Lung (tissue), 12 donors: Measurements from ENCODE around the gene ANKRD29. TPM values are rescaled to one million over a fixed set of nuclear protein-coding genes. Genes with fewer than 3 reads are reported as not detected.

Experiments used
- ATAC-seq: fragments of 200-7000 bp; cut with Tn5 transposase; one replicate; pipeline ENCODE4 v1.9.1; 2020; ENCODE audit warnings: moderate number of reproducible peaks; ENCODE audit not compliant: insufficient read depth, low FRiP score
- DNase-seq, 3 donors: peaks; one replicate each; pipeline ENCODE4 v3.0.0-alpha.2; 2013 to 2017
- H3K27ac ChIP-seq, 2 donors: one replicate each; pipeline ENCODE4 v1.5.1; 2013; ENCODE audit warnings: mild to moderate bottlenecking in 2 of 2, moderate library complexity in 2 of 2, control low read depth in 1 of 2, inconsistent platforms in 1 of 2, low read depth in 1 of 2, low read length in 1 of 2
- H3K27me3 ChIP-seq, 3 donors: one replicate each; pipeline ENCODE4 v1.5.1; 2013; ENCODE audit warnings: low read length in 2 of 3; ENCODE audit not compliant: control insufficient read depth in 3 of 3, insufficient read depth in 3 of 3
- H3K36me3 ChIP-seq, 4 donors: one replicate each; pipeline ENCODE4 v1.5.1; 2013; ENCODE audit warnings: low read length in 4 of 4, mild to moderate bottlenecking in 1 of 4, moderate library complexity in 1 of 4; ENCODE audit not compliant: control insufficient read depth in 4 of 4, insufficient read depth in 4 of 4
- H3K4me1 ChIP-seq, 5 donors: one replicate each; pipeline ENCODE4 v1.5.1; 2013; ENCODE audit warnings: low read length in 5 of 5, mild to moderate bottlenecking in 2 of 5, moderate library complexity in 1 of 5; ENCODE audit not compliant: control insufficient read depth in 5 of 5, insufficient read depth in 5 of 5
- H3K4me3 ChIP-seq: one replicate; pipeline ENCODE4 v1.5.1; 2013; ENCODE audit warnings: mild to moderate bottlenecking, control low read depth, moderate library complexity
- H3K9ac ChIP-seq, 2 donors: one replicate each; pipeline ENCODE4 v1.5.1; 2013; ENCODE audit warnings: low read length in 2 of 2, control low read depth in 1 of 2; ENCODE audit not compliant: insufficient read depth in 1 of 2
- H3K9me3 ChIP-seq, 4 donors: one replicate each; pipeline ENCODE4 v1.5.1; 2013; ENCODE audit warnings: low read length in 3 of 4, mild to moderate bottlenecking in 1 of 4, moderate library complexity in 1 of 4; ENCODE audit not compliant: control insufficient read depth in 4 of 4, insufficient read depth in 3 of 4
- WGBS, 2 donors: extraction: QIAGEN DNeasy Blood & Tissue Kit; methylation state at CpG; one replicate each; pipeline ENCODE4 v1.1.7; 2013; 5-methylcytosine and 5-hydroxymethylcytosine counted together
- polyA plus RNA-seq, 2 donors: library from polyadenylated mRNA; stranded (reverse); fragments of 200-250 nt; gene quantifications; one replicate each; pipeline ENCODE4 v1.2.1, GENCODE V29; 2013
- total RNA-seq, 2 donors: library from RNA; depleted of rRNA in 1 of 2; stranded (reverse); fragments of >200 nt in 1 of 2; gene quantifications; one replicate each; pipeline ENCODE4 v1.2.1, GENCODE V29; 2014 to 2021
- TF ChIP-seq, protein P1 (sequence below): IDR thresholded peaks from 2 replicates; pipeline ENCODE4 v1.5.1; 2012; ENCODE audit warnings: mild to moderate bottlenecking; ENCODE audit errors: control extremely low read depth, extremely low read depth
- donor health status: control.
- donor health status: control.
- donor health status: Bipolar disorder and iron deficiency.
- donor health status: healthy.
- donor health status: DM: yes; HTN: yes; CAD: no.

ANKRD29 gene
- total and polyA plus RNA-seq, 4 donors: 12.5 to 60.9 (median 43.0) TPM

DNA sequence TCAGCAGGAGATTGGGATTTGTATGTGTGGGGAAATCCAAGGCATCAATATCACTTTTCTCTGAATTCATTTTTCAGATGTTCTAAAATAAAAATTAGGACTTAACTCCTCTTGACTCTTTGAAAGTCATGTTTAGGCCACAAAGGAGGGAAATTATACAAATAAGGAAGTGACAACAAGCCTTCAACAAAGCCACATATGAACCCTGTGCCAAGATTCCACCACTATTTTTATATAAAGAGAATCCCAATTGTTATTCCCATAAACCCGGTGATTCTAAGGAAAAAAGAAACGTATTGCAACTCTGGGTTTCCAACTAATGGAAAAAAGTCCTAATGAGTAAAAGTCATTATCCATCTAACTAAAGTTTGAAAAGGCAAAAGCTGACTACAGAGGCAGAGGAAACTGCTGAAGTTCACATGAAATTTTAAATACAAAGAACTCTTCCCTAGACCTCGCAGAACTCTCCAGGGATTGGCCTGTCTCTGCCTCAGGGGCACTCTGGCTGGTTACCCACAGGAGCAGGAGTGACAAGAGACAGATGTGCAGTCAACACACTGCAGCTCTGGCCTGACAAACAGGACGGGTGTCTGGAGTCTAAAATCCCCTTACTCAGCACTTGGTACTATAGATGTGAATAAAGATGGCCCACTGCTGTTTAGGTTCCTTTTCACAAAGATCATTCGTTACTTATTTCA is 88.0 kb downstream of the ANKRD29 start:
- DNase-seq (peak in 2 of 3 donors; percentile 21 to 42), ATAC-seq (no peak)
- no peak overlapping the region for H3K9ac ChIP-seq
- TF ChIP-seq, protein P1, sequence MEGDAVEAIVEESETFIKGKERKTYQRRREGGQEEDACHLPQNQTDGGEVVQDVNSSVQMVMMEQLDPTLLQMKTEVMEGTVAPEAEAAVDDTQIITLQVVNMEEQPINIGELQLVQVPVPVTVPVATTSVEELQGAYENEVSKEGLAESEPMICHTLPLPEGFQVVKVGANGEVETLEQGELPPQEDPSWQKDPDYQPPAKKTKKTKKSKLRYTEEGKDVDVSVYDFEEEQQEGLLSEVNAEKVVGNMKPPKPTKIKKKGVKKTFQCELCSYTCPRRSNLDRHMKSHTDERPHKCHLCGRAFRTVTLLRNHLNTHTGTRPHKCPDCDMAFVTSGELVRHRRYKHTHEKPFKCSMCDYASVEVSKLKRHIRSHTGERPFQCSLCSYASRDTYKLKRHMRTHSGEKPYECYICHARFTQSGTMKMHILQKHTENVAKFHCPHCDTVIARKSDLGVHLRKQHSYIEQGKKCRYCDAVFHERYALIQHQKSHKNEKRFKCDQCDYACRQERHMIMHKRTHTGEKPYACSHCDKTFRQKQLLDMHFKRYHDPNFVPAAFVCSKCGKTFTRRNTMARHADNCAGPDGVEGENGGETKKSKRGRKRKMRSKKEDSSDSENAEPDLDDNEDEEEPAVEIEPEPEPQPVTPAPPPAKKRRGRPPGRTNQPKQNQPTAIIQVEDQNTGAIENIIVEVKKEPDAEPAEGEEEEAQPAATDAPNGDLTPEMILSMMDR: no peak
- peak overlapping the region in 1 of 2 donors; percentile 89 for H3K27ac ChIP-seq
- 56 to 73% methylated on average over 5 of the region's 5 CpGs for WGBS, 2 donors
- no peaks in the 10 kb centered on the region for H3K27me3 ChIP-seq
- peaks cover 0 to 21% (median 10%) of the 10 kb centered on the region in 4 donors for H3K36me3 ChIP-seq
- no peaks in the 10 kb centered on the region for H3K9me3 ChIP-seq
- no peak overlapping the region for H3K4me3 ChIP-seq
- H3K4me1 ChIP-seq: peaks cover 0 to 20% (median 6%) of the 10 kb centered on the region in 5 donors

DNA sequence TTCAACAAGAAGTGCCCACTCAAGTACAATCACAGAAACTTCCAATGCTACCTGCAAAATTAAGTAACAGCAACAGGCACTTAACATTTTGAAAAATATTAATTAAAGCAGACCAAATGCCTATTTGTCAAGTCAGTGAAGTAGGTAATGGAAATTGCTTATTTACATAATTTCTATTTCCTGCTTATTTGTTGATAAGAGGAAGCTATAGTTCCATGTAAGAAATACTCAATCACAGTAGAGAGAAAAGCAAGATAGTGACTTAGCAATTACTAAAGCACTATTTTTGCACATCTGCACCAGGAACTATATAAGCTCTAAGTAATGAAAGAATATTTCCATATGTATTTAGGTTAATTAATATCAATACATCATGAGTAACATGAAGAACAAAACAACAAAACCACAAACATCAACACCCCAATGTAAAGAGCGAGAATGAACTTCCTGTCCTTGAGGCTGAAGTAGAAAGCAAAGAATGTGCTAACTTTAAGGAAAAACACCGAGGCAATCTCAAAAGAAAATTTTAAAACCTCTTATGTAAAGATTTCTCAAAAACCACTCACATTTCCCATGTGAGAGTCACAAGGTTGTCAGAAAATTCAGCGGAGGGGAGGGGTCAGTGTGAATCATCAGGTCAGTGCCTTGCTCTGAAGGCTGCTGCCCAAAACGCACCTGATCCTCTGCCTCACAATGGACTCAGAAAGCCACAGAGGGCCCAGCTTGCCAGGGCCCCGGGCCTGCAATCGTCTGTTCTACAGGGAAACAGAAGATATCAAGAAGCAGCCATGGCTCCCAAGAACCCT is 88.9 kb downstream of the ANKRD29 start:
- DNase-seq: peak in 1 of 3 donors; percentile 29
- ATAC-seq: peak; percentile 78
- H3K4me1 ChIP-seq: peaks cover 6 to 17% (median 9%) of the 10 kb centered on the region in 5 donors

DNA sequence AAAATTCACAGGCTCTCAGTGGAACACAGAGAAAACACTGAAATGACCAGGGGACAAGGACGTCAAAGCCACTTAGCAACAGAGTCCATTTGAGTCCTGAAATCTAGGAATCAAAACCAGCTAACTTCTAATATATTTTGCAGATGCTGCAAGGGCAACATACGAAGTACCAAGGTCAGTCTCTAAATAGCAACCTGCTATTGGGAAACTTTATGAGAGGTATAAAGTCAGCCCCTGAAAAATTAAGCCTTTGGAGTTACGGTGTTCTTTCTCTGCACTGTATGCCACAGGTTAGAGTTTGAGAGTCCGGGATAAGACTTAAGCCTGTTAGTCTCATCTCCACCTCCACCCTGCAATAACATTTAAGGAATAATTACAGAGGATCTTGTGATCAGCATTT is 89.7 kb downstream of the ANKRD29 start:
- H3K36me3 ChIP-seq: peaks cover 0 to 29% (median 11%) of the 10 kb centered on the region in 4 donors
- TF ChIP-seq, protein P1: no peak

More for the DNA sequence above, 88.9 kb downstream of the ANKRD29 start:
- 37 to 45% methylated on average over 6 of the region's 6 CpGs for WGBS, 2 donors
- Histone ChIP-seq H3K27ac (peak overlapping the region in 1 of 2 donors; percentile 89), H3K27me3 (no peaks in the 10 kb centered on the region), H3K4me3 (no peak overlapping the region), H3K36me3 (peaks cover 0 to 22% (median 10%) of the 10 kb centered on the region in 4 donors), H3K9me3 (no peaks in the 10 kb centered on the region), H3K9ac (no peak overlapping the region)
- TF ChIP-seq, protein P1: no peak

More for the DNA sequence above, 89.7 kb downstream of the ANKRD29 start:
- H3K4me3 ChIP-seq: no peak overlapping the region
- DNase-seq (no peak), ATAC-seq (no peak)
- no peak overlapping the region for H3K9ac ChIP-seq
- no peaks in the 10 kb centered on the region for H3K9me3 ChIP-seq
- no peaks in the 10 kb centered on the region for H3K27me3 ChIP-seq
- peaks cover 4 to 25% (median 14%) of the 10 kb centered on the region in 5 donors for H3K4me1 ChIP-seq
- peak overlapping the region in 1 of 2 donors; percentile 20 for H3K27ac ChIP-seq
- 80 to 85% methylated on average over 4 of the region's 4 CpGs for WGBS, 2 donors
